ENCODE measurements around the gene CREB1. TPM values are rescaled to one million over a fixed set of nuclear protein-coding genes. Genes with fewer than 3 reads are reported as not detected.

CREB1 gene
- total RNA-seq, 1 donor from 2014 or later: 164 TPM

- H3F3A ChIP-seq (ENCODE audit: low read depth): peaks cover 28% of the 10 kb centered on the region
- no peaks in the 10 kb centered on the region for H3K9me3 ChIP-seq (ENCODE audit: low read depth)
- H2AFZ ChIP-seq (replicated peaks): no peak overlapping the region
- no peak overlapping the region for H3K27ac ChIP-seq
- H3K27ac Mint-ChIP-seq: no peak overlapping the region
- peaks cover 6% of the 10 kb centered on the region for H3K4me1 Mint-ChIP-seq
- H3K79me2 ChIP-seq (ENCODE audit: low read depth): no peaks in the 10 kb centered on the region
- TF ChIP-seq, protein P1, sequence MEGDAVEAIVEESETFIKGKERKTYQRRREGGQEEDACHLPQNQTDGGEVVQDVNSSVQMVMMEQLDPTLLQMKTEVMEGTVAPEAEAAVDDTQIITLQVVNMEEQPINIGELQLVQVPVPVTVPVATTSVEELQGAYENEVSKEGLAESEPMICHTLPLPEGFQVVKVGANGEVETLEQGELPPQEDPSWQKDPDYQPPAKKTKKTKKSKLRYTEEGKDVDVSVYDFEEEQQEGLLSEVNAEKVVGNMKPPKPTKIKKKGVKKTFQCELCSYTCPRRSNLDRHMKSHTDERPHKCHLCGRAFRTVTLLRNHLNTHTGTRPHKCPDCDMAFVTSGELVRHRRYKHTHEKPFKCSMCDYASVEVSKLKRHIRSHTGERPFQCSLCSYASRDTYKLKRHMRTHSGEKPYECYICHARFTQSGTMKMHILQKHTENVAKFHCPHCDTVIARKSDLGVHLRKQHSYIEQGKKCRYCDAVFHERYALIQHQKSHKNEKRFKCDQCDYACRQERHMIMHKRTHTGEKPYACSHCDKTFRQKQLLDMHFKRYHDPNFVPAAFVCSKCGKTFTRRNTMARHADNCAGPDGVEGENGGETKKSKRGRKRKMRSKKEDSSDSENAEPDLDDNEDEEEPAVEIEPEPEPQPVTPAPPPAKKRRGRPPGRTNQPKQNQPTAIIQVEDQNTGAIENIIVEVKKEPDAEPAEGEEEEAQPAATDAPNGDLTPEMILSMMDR (IDR thresholded peaks at IDR 0.05): no peak
- TF ChIP-seq EZH2phosphoT487 (IDR thresholded peaks at IDR 0.05): no peak
- no peak for TF ChIP-seq EZH2 (IDR thresholded peaks at IDR 0.05)
- H3K4me3 ChIP-seq: no peak overlapping the region
- no peaks in the 10 kb centered on the region for H3K4me1 ChIP-seq
- peaks cover 10% of the 10 kb centered on the region for H3K27me3 ChIP-seq
- no peaks in the 10 kb centered on the region for H3K36me3 Mint-ChIP-seq
- no peak overlapping the region for H3K9ac ChIP-seq
- no peaks in the 10 kb centered on the region for H3K36me3 ChIP-seq
- H3K27me3 Mint-ChIP-seq (ENCODE audit: insufficient read depth, low read depth): peaks cover 3% of the 10 kb centered on the region
- no peak overlapping the region for H3K4me2 ChIP-seq
- no peak overlapping the region for H3K4me3 Mint-ChIP-seq
- H4K20me1 ChIP-seq (ENCODE audit: low read depth): no peaks in the 10 kb centered on the region
- H3K9me3 Mint-ChIP-seq: no peaks in the 10 kb centered on the region
- DNase-seq (ENCODE audit: low spot score): no peak
Measured at GRCh38 chr2:207630491-207630890, 100.7 kb downstream of the CREB1 start.

DNA sequence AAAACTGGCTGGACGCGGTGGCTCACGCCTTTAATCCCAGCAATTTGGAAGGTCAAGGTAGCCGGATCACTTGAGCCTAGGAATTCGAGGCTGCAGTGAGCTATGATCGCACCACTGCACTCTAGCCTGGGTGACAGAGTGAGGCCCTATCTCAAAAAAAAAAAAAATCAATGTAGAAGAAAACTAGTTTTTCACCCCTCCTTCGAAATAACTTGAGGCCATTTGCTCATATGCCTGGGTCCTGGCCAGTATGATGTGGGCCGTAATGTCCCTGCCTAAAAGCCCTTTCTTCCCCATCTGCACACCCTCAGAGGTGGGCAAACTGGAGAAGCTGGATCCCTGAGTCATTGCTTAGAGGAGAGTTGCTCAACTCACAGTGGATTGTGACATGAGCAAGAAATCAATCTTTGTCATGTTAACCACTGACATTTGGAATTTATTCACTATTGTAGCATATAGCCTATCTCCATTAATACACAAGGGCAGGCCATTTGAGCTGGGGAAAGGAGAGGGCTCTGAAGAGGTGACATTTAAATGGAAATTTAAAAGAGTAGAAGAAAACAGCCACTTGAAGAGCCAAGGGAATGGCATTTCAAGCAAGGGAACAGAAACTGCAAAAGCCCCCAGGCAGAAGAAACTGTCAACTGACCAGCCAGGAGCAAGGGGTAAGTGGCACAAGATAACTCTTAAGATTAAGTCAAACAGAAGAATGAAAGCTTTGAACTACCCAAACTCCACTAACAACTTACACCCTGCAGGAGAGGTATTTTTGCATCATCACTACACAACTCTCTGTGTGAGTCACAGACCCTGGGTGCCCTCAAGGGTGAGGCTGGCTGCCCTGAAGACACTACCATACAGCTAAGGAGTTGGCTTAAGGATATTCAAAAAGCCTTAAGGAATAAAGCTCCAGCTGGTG is 103.1 kb downstream of the CREB1 start:
- H3K27ac Mint-ChIP-seq: no peak overlapping the region
- no peak for DNase-seq (ENCODE audit: low spot score)
- no peaks in the 10 kb centered on the region for H3K9me3 ChIP-seq (ENCODE audit: low read depth)
- H3K36me3 ChIP-seq: no peaks in the 10 kb centered on the region
- H3K4me3 Mint-ChIP-seq: no peak overlapping the region
- no peaks in the 10 kb centered on the region for H3K4me1 ChIP-seq
- H3K9me3 Mint-ChIP-seq: no peaks in the 10 kb centered on the region
- no peak overlapping the region for H3K9ac ChIP-seq
- H3F3A ChIP-seq (ENCODE audit: low read depth): peaks cover 4% of the 10 kb centered on the region
- H3K4me1 Mint-ChIP-seq: peaks cover 4% of the 10 kb centered on the region
- no peaks in the 10 kb centered on the region for H3K27me3 ChIP-seq
- no peak overlapping the region for H3K4me2 ChIP-seq
- H4K20me1 ChIP-seq (ENCODE audit: low read depth): no peaks in the 10 kb centered on the region
- no peak overlapping the region for H3K4me3 ChIP-seq
- no peaks in the 10 kb centered on the region for H3K79me2 ChIP-seq (ENCODE audit: low read depth)
- no peaks in the 10 kb centered on the region for H3K36me3 Mint-ChIP-seq
- H2AFZ ChIP-seq (replicated peaks): no peak overlapping the region
- no peak for TF ChIP-seq EZH2 (IDR thresholded peaks at IDR 0.05)
- TF ChIP-seq, protein P1 (IDR thresholded peaks at IDR 0.05): no peak
- TF ChIP-seq EZH2phosphoT487 (IDR thresholded peaks at IDR 0.05): no peak
- H3K27ac ChIP-seq: no peak overlapping the region
- peaks cover 3% of the 10 kb centered on the region for H3K27me3 Mint-ChIP-seq (ENCODE audit: insufficient read depth, low read depth)

DNA sequence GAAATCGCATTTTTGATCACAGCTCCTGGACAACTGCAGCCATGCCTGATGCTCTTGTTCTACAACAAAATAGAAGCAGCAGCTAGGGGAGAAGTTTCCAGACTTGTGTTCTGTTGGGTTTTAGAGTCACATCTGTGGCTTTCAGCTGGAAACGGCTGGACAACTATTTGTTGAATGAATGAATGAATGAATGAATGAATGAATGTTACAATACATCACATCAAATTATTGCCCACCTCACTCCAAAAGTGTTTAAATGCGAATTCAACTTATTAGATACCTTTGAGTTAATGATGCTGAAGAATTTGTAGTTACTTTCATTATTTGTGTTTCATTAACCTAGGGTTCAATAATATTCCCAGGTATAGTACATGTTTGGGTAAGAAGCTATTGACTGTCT is 103.9 kb downstream of the CREB1 start:
- H3K4me1 Mint-ChIP-seq: peaks cover 4% of the 10 kb centered on the region
- H3K27ac Mint-ChIP-seq: no peak overlapping the region

More for the DNA sequence above, 103.9 kb downstream of the CREB1 start:
- Histone ChIP-seq H3F3A (ENCODE audit: low read depth) (peaks cover 2% of the 10 kb centered on the region), H3K4me3 (no peak overlapping the region), H3K9ac (no peak overlapping the region), H2AFZ (replicated peaks) (no peak overlapping the region), H3K27ac (no peak overlapping the region), H4K20me1 (ENCODE audit: low read depth) (no peaks in the 10 kb centered on the region), H3K79me2 (ENCODE audit: low read depth) (no peaks in the 10 kb centered on the region), H3K36me3 (no peaks in the 10 kb centered on the region), H3K4me1 (no peaks in the 10 kb centered on the region), H3K4me2 (no peak overlapping the region), H3K9me3 (ENCODE audit: low read depth) (no peaks in the 10 kb centered on the region), H3K27me3 (no peaks in the 10 kb centered on the region)
- Mint-ChIP-seq H3K4me3 (no peak overlapping the region), H3K9me3 (no peaks in the 10 kb centered on the region), H3K27me3 (ENCODE audit: insufficient read depth, low read depth) (peaks cover 3% of the 10 kb centered on the region), H3K36me3 (no peaks in the 10 kb centered on the region)
- TF ChIP-seq EZH2phosphoT487 (IDR thresholded peaks at IDR 0.05): no peak
- TF ChIP-seq EZH2 (IDR thresholded peaks at IDR 0.05): no peak
- TF ChIP-seq, protein P1 (IDR thresholded peaks at IDR 0.05): no peak
- DNase-seq (ENCODE audit: low spot score): no peak

Measured in neural progenitor cell (in vitro differentiated cells).